ENCODE measurements around the gene PIP4K2C.

- no peak for TF ChIP-seq CTCF (IDR thresholded peaks at IDR 0.05)
- no peak for TF ChIP-seq POLR2A (IDR thresholded peaks at IDR 0.05; ENCODE audit: low read depth)
- TF ChIP-seq EP300 (IDR thresholded peaks at IDR 0.05), result no peak
These were observed 10.6 kb upstream of the PIP4K2C start for GRCh38 chr12:57580466-57580795.

All from esophagus muscularis mucosa (tissue), 4 donors.